ENCODE measurements around the gene GRIN2D. TPM values are rescaled to one million over a fixed set of nuclear protein-coding genes. Genes with fewer than 3 reads are reported as not detected.

The GRIN2D gene
- total RNA-seq, 1 experiment from 2014 or later = 12.6 TPM

DNA sequence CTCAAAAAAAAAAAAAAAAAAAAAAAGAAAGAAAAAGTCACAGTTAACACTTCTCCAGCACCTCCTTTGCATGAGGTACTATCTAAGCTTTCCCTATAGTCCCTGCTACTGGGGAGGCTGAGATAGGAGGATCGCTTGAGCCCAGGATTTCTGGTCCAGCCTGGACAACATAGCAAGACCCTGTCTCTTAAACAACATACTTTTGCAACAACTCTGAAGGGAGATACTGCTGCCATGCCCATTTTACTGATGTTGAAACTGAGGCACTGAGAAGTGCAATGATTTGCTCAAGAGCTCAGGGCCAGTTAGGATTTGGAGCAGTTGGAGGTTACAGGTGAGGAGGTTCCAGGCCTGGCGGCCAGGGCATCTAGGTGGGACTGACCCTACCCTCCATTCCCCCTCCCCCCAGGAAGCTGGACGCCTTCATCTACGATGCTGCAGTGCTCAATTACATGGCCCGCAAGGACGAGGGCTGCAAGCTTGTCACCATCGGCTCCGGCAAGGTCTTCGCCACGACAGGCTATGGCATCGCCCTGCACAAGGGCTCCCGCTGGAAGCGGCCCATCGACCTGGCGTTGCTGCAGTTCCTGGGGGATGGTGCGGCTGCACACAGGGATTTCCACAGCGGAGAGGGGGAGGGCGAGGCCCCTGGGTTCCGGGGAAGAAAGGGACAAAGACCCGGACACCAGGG is 48.0 kb downstream of the GRIN2D start:
- no peak for DNase-seq (ENCODE audit: low spot score)

GRCh38 chr19:48442116-48443035 is 48.9 kb downstream of the GRIN2D start:
- no peak for DNase-seq (ENCODE audit: low spot score)

GRCh38 chr19:48443256-48443655 is 49.8 kb downstream of the GRIN2D start:
- DNase-seq (ENCODE audit: low spot score) = no peak

Other genes starting within 250 kb of the GRIN2D start
- gene LIG1, start 223.3 kb upstream of the GRIN2D start, total RNA-seq (2014; rRNA removed; shearing (Covaris generic)) = 174 and 182 TPM in 2 replicates
- gene ZSWIM9, start 223.0 kb upstream of the GRIN2D start, total RNA-seq (2014; rRNA removed; shearing (Covaris generic)) = 7.5 and 8.2 TPM in 2 replicates
- gene CARD8, start 137.8 kb upstream of the GRIN2D start, total RNA-seq (2014; rRNA removed; shearing (Covaris generic)) = 7.8 and 8.2 TPM in 2 replicates
- not detected in 2 replicates for gene ZNF114, start 123.6 kb upstream of the GRIN2D start, total RNA-seq (2014; rRNA removed; shearing (Covaris generic))
- 3.1 TPM in 1 of 2 replicates, not detected in the other for gene EMP3, start 68.1 kb upstream of the GRIN2D start, total RNA-seq (2014; rRNA removed; shearing (Covaris generic))
- gene TMEM143, start 29.7 kb upstream of the GRIN2D start, total RNA-seq (2014; rRNA removed; shearing (Covaris generic)) = 12.7 and 14.7 TPM in 2 replicates
- 0.34 and 1.2 TPM in 2 replicates for gene SYNGR4, start 29.3 kb upstream of the GRIN2D start, total RNA-seq (2014; rRNA removed; shearing (Covaris generic))
- gene KDELR1, start 2.1 kb upstream of the GRIN2D start, total RNA-seq (2014; rRNA removed; shearing (Covaris generic)) = 150 and 189 TPM in 2 replicates
- gene GRWD1, start 52.3 kb downstream of the GRIN2D start, total RNA-seq (2014; rRNA removed; shearing (Covaris generic)) = 96.1 and 120 TPM in 2 replicates
- 2.7 and 3.6 TPM in 2 replicates for gene KCNJ14, start 61.9 kb downstream of the GRIN2D start, total RNA-seq (2014; rRNA removed; shearing (Covaris generic))
- 145 and 154 TPM in 2 replicates for gene CYTH2, start 75.7 kb downstream of the GRIN2D start, total RNA-seq (2014; rRNA removed; shearing (Covaris generic))
- gene LMTK3, start 118.2 kb downstream of the GRIN2D start, total RNA-seq (2014; rRNA removed; shearing (Covaris generic)) = 11.4 and 12.2 TPM in 2 replicates
- gene SULT2B1, start 158.5 kb downstream of the GRIN2D start, total RNA-seq (2014; rRNA removed; shearing (Covaris generic)) = 48.6 and 55.3 TPM in 2 replicates
- gene SPACA4, start 213.1 kb downstream of the GRIN2D start, total RNA-seq (2014; rRNA removed; shearing (Covaris generic)) = 2.3 and 3.4 TPM in 2 replicates
- 15.9 and 18.5 TPM in 2 replicates for gene FAM83E, start 221.4 kb downstream of the GRIN2D start, total RNA-seq (2014; rRNA removed; shearing (Covaris generic))
- gene RPL18, start 225.5 kb downstream of the GRIN2D start, total RNA-seq (2014; rRNA removed; shearing (Covaris generic)) = 6,271 and 6,382 TPM in 2 replicates
- 114 and 115 TPM in 2 replicates for gene SPHK2, start 225.8 kb downstream of the GRIN2D start, total RNA-seq (2014; rRNA removed; shearing (Covaris generic))
- gene DBP, start 243.7 kb downstream of the GRIN2D start, total RNA-seq (2014; rRNA removed; shearing (Covaris generic)) = 19.4 and 27.9 TPM in 2 replicates

Measured in HT-29 (cell line).